ENCODE results near the gene MEGF10. TPM values are rescaled to one million over a fixed set of nuclear protein-coding genes. Genes with fewer than 3 reads are reported as not detected.

Gene MEGF10
- polyA plus RNA-seq, 4 donors: 0.31 to 0.35 TPM; not detected in 2

DNA sequence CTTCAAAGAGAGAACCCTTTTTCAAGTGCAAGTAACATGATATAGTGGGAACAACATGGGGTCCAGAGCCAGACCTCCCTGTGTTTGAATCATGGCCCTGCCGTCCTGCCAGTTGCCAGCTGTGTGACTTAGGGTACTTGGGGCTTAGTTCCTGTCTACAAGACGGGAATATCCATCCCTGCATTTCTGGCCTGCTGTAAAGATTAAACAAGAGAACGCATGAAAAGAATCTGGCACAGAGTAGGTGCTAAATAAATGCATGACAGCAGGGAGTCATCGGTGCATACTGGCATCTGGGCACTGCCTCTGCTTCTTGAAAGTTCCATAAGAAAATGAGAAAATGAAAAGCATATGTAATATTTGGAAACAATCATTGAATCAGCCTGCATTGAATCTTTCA lies 149.0 kb downstream of the MEGF10 start:
- no peak for FAIRE-seq
- no peaks in the 10 kb centered on the region for H3K9me3 ChIP-seq (ENCODE audit: control insufficient read depth in 2 of 2, insufficient read depth in 1 of 2, low read depth in 1 of 2, low read length in 1 of 2)
- H3K27me3 ChIP-seq (ENCODE audit: control insufficient read depth in 3 of 3, insufficient read depth in 3 of 3, low read length in 3 of 3): no peaks in the 10 kb centered on the region
- no peaks in the 10 kb centered on the region for H3K4me1 ChIP-seq (ENCODE audit: control insufficient read depth in 3 of 3, insufficient read depth in 2 of 3, low read depth in 1 of 3, low read length in 2 of 3)
- no peaks in the 10 kb centered on the region for H3K36me3 ChIP-seq (ENCODE audit: control insufficient read depth in 3 of 3, insufficient read depth in 2 of 3, low read depth in 1 of 3, low read length in 3 of 3)
- DNase-seq: no peak
- H3K27ac ChIP-seq (ENCODE audit: low read depth in 1 of 3, low read length in 2 of 3): no peak overlapping the region
- 83 to 93% (median 92%) methylated on average over 4 of the region's 4 CpGs for WGBS, 3 donors
- no peak overlapping the region for H3K4me3 ChIP-seq (ENCODE audit: low read depth in 1 of 3, low read length in 3 of 3)

DNA sequence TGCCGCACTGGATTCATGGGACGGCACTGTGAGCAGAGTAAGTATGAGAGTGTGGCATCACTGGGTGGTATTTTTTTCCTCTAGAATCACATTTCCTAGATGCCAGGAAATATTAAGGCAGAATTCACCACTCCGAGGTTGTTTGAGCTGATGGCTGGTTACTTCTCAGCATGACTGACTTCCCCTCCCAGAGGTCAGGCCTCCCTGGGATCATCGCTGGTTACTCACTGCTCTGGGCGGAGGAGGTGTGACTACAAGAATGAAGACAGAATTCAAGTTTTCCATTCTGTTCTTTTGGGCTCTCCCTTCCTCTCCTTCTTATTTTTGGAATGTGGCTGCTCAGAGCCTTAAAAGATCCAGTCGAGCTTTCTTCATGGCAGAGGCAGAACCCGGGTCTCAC lies 150.2 kb downstream of the MEGF10 start:
- FAIRE-seq (no peak), DNase-seq (no peak)
- Histone ChIP-seq H3K4me1 (ENCODE audit: control insufficient read depth in 3 of 3, insufficient read depth in 2 of 3, low read depth in 1 of 3, low read length in 2 of 3) (no peaks in the 10 kb centered on the region), H3K27me3 (ENCODE audit: control insufficient read depth in 3 of 3, insufficient read depth in 3 of 3, low read length in 3 of 3) (no peaks in the 10 kb centered on the region), H3K27ac (ENCODE audit: low read depth in 1 of 3, low read length in 2 of 3) (no peak overlapping the region), H3K4me3 (ENCODE audit: low read depth in 1 of 3, low read length in 3 of 3) (no peak overlapping the region), H3K9me3 (ENCODE audit: control insufficient read depth in 2 of 2, insufficient read depth in 1 of 2, low read depth in 1 of 2, low read length in 1 of 2) (no peaks in the 10 kb centered on the region), H3K36me3 (ENCODE audit: control insufficient read depth in 3 of 3, insufficient read depth in 2 of 3, low read depth in 1 of 3, low read length in 3 of 3) (no peaks in the 10 kb centered on the region)
- 88 to 94% (median 93%) methylated on average over 7 of the region's 7 CpGs for WGBS, 3 donors

DNA sequence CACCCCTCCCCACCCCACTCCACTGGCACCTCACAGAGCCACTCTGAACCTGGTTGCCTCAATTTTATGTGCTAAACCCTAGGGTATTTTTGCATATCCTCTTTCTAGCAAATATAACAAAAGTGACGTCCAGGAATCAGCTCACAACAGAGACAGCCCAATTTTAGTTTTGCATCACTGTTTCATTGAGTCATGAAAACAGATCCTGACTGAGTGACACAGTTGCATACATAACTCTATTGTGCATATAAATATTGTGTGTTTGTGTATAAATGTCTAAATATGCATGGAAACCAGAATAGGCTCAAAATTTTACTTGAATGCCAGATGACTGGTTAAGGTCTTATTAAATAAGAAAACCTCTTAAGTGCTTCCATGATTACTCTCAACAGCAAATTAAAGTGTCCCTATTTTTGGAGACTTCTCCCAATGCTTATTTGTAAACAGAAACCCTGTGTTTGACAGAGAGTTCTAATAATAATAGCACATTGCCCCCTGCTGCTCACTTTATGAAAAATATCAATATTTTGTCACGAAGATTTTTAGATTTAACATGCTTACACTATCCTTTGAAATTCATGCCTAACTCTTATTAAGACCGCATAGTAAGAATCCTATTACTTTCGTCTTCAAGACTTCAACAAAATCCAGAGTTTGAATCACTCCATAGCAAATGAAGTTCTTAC lies 151.3 kb downstream of the MEGF10 start:
- H3K9me3 ChIP-seq (ENCODE audit: control insufficient read depth in 2 of 2, insufficient read depth in 1 of 2, low read depth in 1 of 2, low read length in 1 of 2): no peaks in the 10 kb centered on the region
- no peak for FAIRE-seq
- 64 to 67% (median 65%) methylated on average over 4 of the region's 4 CpGs for WGBS, 3 donors
- no peak overlapping the region for H3K27ac ChIP-seq (ENCODE audit: low read depth in 1 of 3, low read length in 2 of 3)
- no peak for DNase-seq
- H3K27me3 ChIP-seq (ENCODE audit: control insufficient read depth in 3 of 3, insufficient read depth in 3 of 3, low read length in 3 of 3): no peaks in the 10 kb centered on the region
- H3K4me3 ChIP-seq (ENCODE audit: low read depth in 1 of 3, low read length in 3 of 3): no peak overlapping the region
- peaks cover 0 to 2% (median 0%) of the 10 kb centered on the region in 3 donors for H3K4me1 ChIP-seq (ENCODE audit: control insufficient read depth in 3 of 3, insufficient read depth in 2 of 3, low read depth in 1 of 3, low read length in 2 of 3)
- no peaks in the 10 kb centered on the region for H3K36me3 ChIP-seq (ENCODE audit: control insufficient read depth in 3 of 3, insufficient read depth in 2 of 3, low read depth in 1 of 3, low read length in 3 of 3)

- FAIRE-seq: no peak
- H3K4me3 ChIP-seq (ENCODE audit: low read depth in 1 of 3, low read length in 3 of 3): no peak overlapping the region
- 73 to 87% (median 86%) methylated on average over 1 of the region's 1 CpG for WGBS, 3 donors
- H3K4me1 ChIP-seq (ENCODE audit: control insufficient read depth in 3 of 3, insufficient read depth in 2 of 3, low read depth in 1 of 3, low read length in 2 of 3): peaks cover 0 to 2% (median 0%) of the 10 kb centered on the region in 3 donors
- DNase-seq: no peak
- no peak overlapping the region for H3K27ac ChIP-seq (ENCODE audit: low read depth in 1 of 3, low read length in 2 of 3)
- no peaks in the 10 kb centered on the region for H3K36me3 ChIP-seq (ENCODE audit: control insufficient read depth in 3 of 3, insufficient read depth in 2 of 3, low read depth in 1 of 3, low read length in 3 of 3)
- H3K9me3 ChIP-seq (ENCODE audit: control insufficient read depth in 2 of 2, insufficient read depth in 1 of 2, low read depth in 1 of 2, low read length in 1 of 2): no peaks in the 10 kb centered on the region
- H3K27me3 ChIP-seq (ENCODE audit: control insufficient read depth in 3 of 3, insufficient read depth in 3 of 3, low read length in 3 of 3): no peaks in the 10 kb centered on the region
Observed at GRCh38 chr5:127444171-127444570, 153.6 kb downstream of the MEGF10 start.

- Histone ChIP-seq H3K4me3 (ENCODE audit: low read depth in 1 of 3, low read length in 3 of 3) (no peak overlapping the region), H3K9me3 (ENCODE audit: control insufficient read depth in 2 of 2, insufficient read depth in 1 of 2, low read depth in 1 of 2, low read length in 1 of 2) (no peaks in the 10 kb centered on the region), H3K27me3 (ENCODE audit: control insufficient read depth in 3 of 3, insufficient read depth in 3 of 3, low read length in 3 of 3) (no peaks in the 10 kb centered on the region), H3K36me3 (ENCODE audit: control insufficient read depth in 3 of 3, insufficient read depth in 2 of 3, low read depth in 1 of 3, low read length in 3 of 3) (no peaks in the 10 kb centered on the region), H3K27ac (ENCODE audit: low read depth in 1 of 3, low read length in 2 of 3) (no peak overlapping the region), H3K4me1 (ENCODE audit: control insufficient read depth in 3 of 3, insufficient read depth in 2 of 3, low read depth in 1 of 3, low read length in 2 of 3) (peaks cover 0 to 2% (median 0%) of the 10 kb centered on the region in 3 donors)
- FAIRE-seq: no peak
- 73 to 82% (median 79%) methylated on average over 4 of the region's 4 CpGs for WGBS, 3 donors
- no peak for DNase-seq
Observed at GRCh38 chr5:127445328-127445727, 154.7 kb downstream of the MEGF10 start.

- Histone ChIP-seq H3K27ac (ENCODE audit: low read depth in 1 of 3, low read length in 2 of 3) (peak overlapping the region in 2 of 3 donors; percentile 17 to 20), H3K4me1 (ENCODE audit: control insufficient read depth in 3 of 3, insufficient read depth in 2 of 3, low read depth in 1 of 3, low read length in 2 of 3) (peaks cover 0 to 2% (median 0%) of the 10 kb centered on the region in 3 donors), H3K27me3 (ENCODE audit: control insufficient read depth in 3 of 3, insufficient read depth in 3 of 3, low read length in 3 of 3) (no peaks in the 10 kb centered on the region), H3K9me3 (ENCODE audit: control insufficient read depth in 2 of 2, insufficient read depth in 1 of 2, low read depth in 1 of 2, low read length in 1 of 2) (no peaks in the 10 kb centered on the region), H3K4me3 (ENCODE audit: low read depth in 1 of 3, low read length in 3 of 3) (no peak overlapping the region), H3K36me3 (ENCODE audit: control insufficient read depth in 3 of 3, insufficient read depth in 2 of 3, low read depth in 1 of 3, low read length in 3 of 3) (no peaks in the 10 kb centered on the region)
- no peak for FAIRE-seq
- 19 to 50% (median 31%) methylated on average over 2 of the region's 2 CpGs for WGBS, 3 donors
- DNase-seq: peak; percentile 26 to 67
Observed at GRCh38 chr5:127446626-127447025, 156.0 kb downstream of the MEGF10 start.

GRCh38 chr5:127447827-127448226 lies 157.2 kb downstream of the MEGF10 start:
- WGBS, 3 donors: 73 to 87% (median 84%) methylated on average over 7 of the region's 7 CpGs
- no peak for FAIRE-seq
- H3K36me3 ChIP-seq (ENCODE audit: control insufficient read depth in 3 of 3, insufficient read depth in 2 of 3, low read depth in 1 of 3, low read length in 3 of 3): no peaks in the 10 kb centered on the region
- DNase-seq: no peak
- H3K4me3 ChIP-seq (ENCODE audit: low read depth in 1 of 3, low read length in 3 of 3): no peak overlapping the region
- H3K9me3 ChIP-seq (ENCODE audit: control insufficient read depth in 2 of 2, insufficient read depth in 1 of 2, low read depth in 1 of 2, low read length in 1 of 2): no peaks in the 10 kb centered on the region
- no peaks in the 10 kb centered on the region for H3K27me3 ChIP-seq (ENCODE audit: control insufficient read depth in 3 of 3, insufficient read depth in 3 of 3, low read length in 3 of 3)
- H3K27ac ChIP-seq (ENCODE audit: low read depth in 1 of 3, low read length in 2 of 3): no peak overlapping the region
- H3K4me1 ChIP-seq (ENCODE audit: control insufficient read depth in 3 of 3, insufficient read depth in 2 of 3, low read depth in 1 of 3, low read length in 2 of 3): peaks cover 0 to 9% (median 3%) of the 10 kb centered on the region in 3 donors

GRCh38 chr5:127450046-127450445 lies 159.4 kb downstream of the MEGF10 start:
- Histone ChIP-seq H3K9me3 (ENCODE audit: control insufficient read depth in 2 of 2, insufficient read depth in 1 of 2, low read depth in 1 of 2, low read length in 1 of 2) (no peaks in the 10 kb centered on the region), H3K27me3 (ENCODE audit: control insufficient read depth in 3 of 3, insufficient read depth in 3 of 3, low read length in 3 of 3) (no peaks in the 10 kb centered on the region), H3K4me1 (ENCODE audit: control insufficient read depth in 3 of 3, insufficient read depth in 2 of 3, low read depth in 1 of 3, low read length in 2 of 3) (peaks cover 0 to 10% (median 4%) of the 10 kb centered on the region in 3 donors), H3K27ac (ENCODE audit: low read depth in 1 of 3, low read length in 2 of 3) (no peak overlapping the region), H3K36me3 (ENCODE audit: control insufficient read depth in 3 of 3, insufficient read depth in 2 of 3, low read depth in 1 of 3, low read length in 3 of 3) (no peaks in the 10 kb centered on the region), H3K4me3 (ENCODE audit: low read depth in 1 of 3, low read length in 3 of 3) (no peak overlapping the region)
- FAIRE-seq (no peak), DNase-seq (no peak)
- WGBS, 3 donors: 88 to 91% (median 91%) methylated on average over 3 of the region's 3 CpGs

GRCh38 chr5:127451096-127451495 lies 160.5 kb downstream of the MEGF10 start:
- no peaks in the 10 kb centered on the region for H3K27me3 ChIP-seq (ENCODE audit: control insufficient read depth in 3 of 3, insufficient read depth in 3 of 3, low read length in 3 of 3)
- H3K36me3 ChIP-seq (ENCODE audit: control insufficient read depth in 3 of 3, insufficient read depth in 2 of 3, low read depth in 1 of 3, low read length in 3 of 3): no peaks in the 10 kb centered on the region
- H3K4me1 ChIP-seq (ENCODE audit: control insufficient read depth in 3 of 3, insufficient read depth in 2 of 3, low read depth in 1 of 3, low read length in 2 of 3): peaks cover 0 to 10% (median 4%) of the 10 kb centered on the region in 3 donors
- FAIRE-seq (no peak), DNase-seq (no peak)
- WGBS, 3 donors: 91 to 93% (median 93%) methylated on average over 4 of the region's 4 CpGs
- H3K27ac ChIP-seq (ENCODE audit: low read depth in 1 of 3, low read length in 2 of 3): no peak overlapping the region
- no peaks in the 10 kb centered on the region for H3K9me3 ChIP-seq (ENCODE audit: control insufficient read depth in 2 of 2, insufficient read depth in 1 of 2, low read depth in 1 of 2, low read length in 1 of 2)
- no peak overlapping the region for H3K4me3 ChIP-seq (ENCODE audit: low read depth in 1 of 3, low read length in 3 of 3)
